Uterus (tissue), 4 donors: ENCODE measurements around the gene PAX6. TPM values are rescaled to one million over a fixed set of nuclear protein-coding genes. Genes with fewer than 3 reads are reported as not detected.

Source experiments
- DNase-seq, 2 donors: peaks; one replicate each; pipeline ENCODE4 v3.0.0-alpha.2; 2019 to 2020
- H3K27ac ChIP-seq, 2 donors: fragments of 200-600 bp; sonication (generic); 1 replicate in 1 of 2; 2 replicates in 1 of 2; pipeline ENCODE4 v1.5.1; 2016 to 2018
- H3K27me3 ChIP-seq, 2 donors: fragments of 200-600 bp; sonication (generic); one replicate each; pipeline ENCODE4 v1.5.1; 2018 to 2019; ENCODE audit warnings: control low read depth in 1 of 2
- H3K36me3 ChIP-seq, 2 donors: fragments of 200-600 bp; sonication (generic); one replicate each; pipeline ENCODE4 v1.5.1; 2019; ENCODE audit warnings: control low read depth in 1 of 2
- H3K4me1 ChIP-seq, 2 donors: fragments of 200-600 bp; sonication (generic); one replicate each; pipeline ENCODE4 v1.5.1; 2018 to 2019; ENCODE audit warnings: control low read depth in 1 of 2
- H3K4me3 ChIP-seq, 2 donors: fragments of 200-600 bp; sonication (generic); 1 replicate in 1 of 2; 2 replicates in 1 of 2; pipeline ENCODE4 v1.5.1; 2018 to 2019; ENCODE audit warnings: mild to moderate bottlenecking in 1 of 2
- H3K9me3 ChIP-seq, 2 donors: fragments of 200-600 bp; sonication (generic); one replicate each; pipeline ENCODE4 v1.5.1; 2019; ENCODE audit warnings: control low read depth in 1 of 2
- CTCF ChIP-seq, 4 experiments: fragments of 200-600 bp in 2 of 4; fragments of 450-650 bp in 2 of 4; sonication (generic) in 2 of 4; IDR thresholded peaks; one replicate each; pipeline ENCODE4 v1.5.1; 2016 to 2019; ENCODE audit warnings: antibody characterized with exemption in 4 of 4, mild to moderate bottlenecking in 2 of 4, moderate library complexity in 1 of 4
- POLR2A ChIP-seq, 2 donors: fragments of 450-650 bp; IDR thresholded peaks; one replicate each; pipeline ENCODE4 v1.6.1; 2016; ENCODE audit warnings: antibody characterized with exemption in 2 of 2, mild to moderate bottlenecking in 1 of 2, moderate library complexity in 1 of 2
- intact Hi-C: fragments of 100-400 bp; cut with DNase I; formaldehyde crosslinking; loops from one replicate; pipeline ENCODE4 v1.15.1; 2023; ENCODE audit warnings: low total_unique reads
- total RNA-seq, 4 donors: library from RNA; depleted of rRNA in 3 of 4; stranded (reverse); fragments of >200 nt in 3 of 4; gene quantifications; one replicate each; pipeline versions ENCODE4 v1.1.0 to v1.2.4, GENCODE V29; 2014 to 2023
- donor health status: DM: yes; HTN: yes; CAD: no.

The PAX6 gene
- total RNA-seq, 4 donors from 2014 or later, result 0.62 TPM; not detected in 3

- Histone ChIP-seq H3K4me1 (peaks cover 0 to 15% of the 10 kb centered on the region in 2 donors), H3K9me3 (no peaks in the 10 kb centered on the region), H3K4me3 (no peak overlapping the region), H3K27ac (no peak overlapping the region), H3K27me3 (peaks cover 15 to 85% of the 10 kb centered on the region in 2 donors), H3K36me3 (no peaks in the 10 kb centered on the region)
- TF ChIP-seq POLR2A (IDR thresholded peaks at IDR 0.05) (no peak), CTCF (IDR thresholded peaks at IDR 0.05) (no peak)
- intact Hi-C loops, result no loop called here
- no peak for DNase-seq
Observed at GRCh38 chr11:31800398-31801265, 10.5 kb downstream of the PAX6 start.

GRCh38 chr11:31799435-31800397 lies 11.4 kb downstream of the PAX6 start:
- Histone ChIP-seq H3K4me3 (no peak overlapping the region), H3K4me1 (peaks cover 0 to 11% of the 10 kb centered on the region in 2 donors), H3K27me3 (peaks cover 15 to 76% of the 10 kb centered on the region in 2 donors), H3K9me3 (no peaks in the 10 kb centered on the region), H3K36me3 (no peaks in the 10 kb centered on the region), H3K27ac (no peak overlapping the region)
- TF ChIP-seq CTCF (IDR thresholded peaks at IDR 0.05) (no peak), POLR2A (IDR thresholded peaks at IDR 0.05) (no peak)
- intact Hi-C loops, result no loop called here
- DNase-seq, result no peak

- no peak for DNase-seq
Observed at GRCh38 chr11:31798554-31799434, 12.3 kb downstream of the PAX6 start.

GRCh38 chr11:31798057-31798553 lies 13.0 kb downstream of the PAX6 start:
- Histone ChIP-seq H3K27ac (no peak overlapping the region), H3K36me3 (no peaks in the 10 kb centered on the region), H3K4me1 (peaks cover 0 to 9% of the 10 kb centered on the region in 2 donors), H3K4me3 (no peak overlapping the region), H3K27me3 (peaks cover 13 to 60% of the 10 kb centered on the region in 2 donors), H3K9me3 (no peaks in the 10 kb centered on the region)
- TF ChIP-seq POLR2A (IDR thresholded peaks at IDR 0.05) (no peak), CTCF (IDR thresholded peaks at IDR 0.05) (no peak)
- no peak for DNase-seq
- intact Hi-C loops, result no loop called here

More at GRCh38 chr11:31798554-31799434, 12.3 kb downstream of the PAX6 start:
- no peak overlapping the region for H3K27ac ChIP-seq
- intact Hi-C loops, result no loop called here
- peaks cover 13 to 67% of the 10 kb centered on the region in 2 donors for H3K27me3 ChIP-seq
- H3K36me3 ChIP-seq, result no peaks in the 10 kb centered on the region
- H3K4me3 ChIP-seq, result no peak overlapping the region
- peaks cover 0 to 9% of the 10 kb centered on the region in 2 donors for H3K4me1 ChIP-seq
- no peak for TF ChIP-seq CTCF (IDR thresholded peaks at IDR 0.05)
- no peak for TF ChIP-seq POLR2A (IDR thresholded peaks at IDR 0.05)
- H3K9me3 ChIP-seq, result no peaks in the 10 kb centered on the region
